ENCODE results near the gene ARHGAP22. TPM values are rescaled to one million over a fixed set of nuclear protein-coding genes. Genes with fewer than 3 reads are reported as not detected.
A peak's percentile ranks its signal among the peaks of the same experiment; 100 is the strongest.

Gene ARHGAP22
- total RNA-seq, 1 donor from 2014 or later, result 3.2 TPM

- H3K27me3 ChIP-seq, result no peaks in the 10 kb centered on the region
- TF ChIP-seq CTCF (IDR thresholded peaks at IDR 0.05) (no peak), POLR2A (IDR thresholded peaks at IDR 0.05) (no peak), POLR2AphosphoS5 (IDR thresholded peaks at IDR 0.05; ENCODE audit: insufficient read depth in 1 of 2, low read depth in 1 of 2) (no peak)
- peaks cover 11% of the 10 kb centered on the region for H3K4me1 ChIP-seq
- intact Hi-C loops (cut with DNase I), result no loop called here
- no peak overlapping the region for H3K27ac ChIP-seq
- no peaks in the 10 kb centered on the region for H3K36me3 ChIP-seq
- no peak overlapping the region for H3K4me3 ChIP-seq
- DNase-seq (ENCODE audit: extremely low spot score in 2 of 2), result no peak
- no peaks in the 10 kb centered on the region for H3K9me3 ChIP-seq
Observed at GRCh38 chr10:48599830-48600134, 5.1 kb downstream of the ARHGAP22 start.

GRCh38 chr10:48598936-48599829 is 5.7 kb downstream of the ARHGAP22 start:
- Histone ChIP-seq H3K4me1 (peaks cover 5% of the 10 kb centered on the region), H3K27me3 (no peaks in the 10 kb centered on the region), H3K27ac (no peak overlapping the region), H3K9me3 (no peaks in the 10 kb centered on the region), H3K36me3 (no peaks in the 10 kb centered on the region), H3K4me3 (no peak overlapping the region)
- intact Hi-C loops (cut with DNase I), result no loop called here
- DNase-seq (ENCODE audit: extremely low spot score in 2 of 2), result peak; percentile 46 to 69
- TF ChIP-seq CTCF (IDR thresholded peaks at IDR 0.05) (no peak), POLR2AphosphoS5 (IDR thresholded peaks at IDR 0.05; ENCODE audit: insufficient read depth in 1 of 2, low read depth in 1 of 2) (no peak), POLR2A (IDR thresholded peaks at IDR 0.05) (no peak)

- no peaks in the 10 kb centered on the region for H3K9me3 ChIP-seq
- no peaks in the 10 kb centered on the region for H3K36me3 ChIP-seq
- no peaks in the 10 kb centered on the region for H3K27me3 ChIP-seq
- H3K4me3 ChIP-seq, result no peak overlapping the region
- peak in 1 of 2 donors; percentile 70 for DNase-seq (ENCODE audit: extremely low spot score in 2 of 2)
- H3K27ac ChIP-seq, result no peak overlapping the region
- H3K4me1 ChIP-seq, result no peaks in the 10 kb centered on the region
- no peak for TF ChIP-seq CTCF (IDR thresholded peaks at IDR 0.05)
- TF ChIP-seq POLR2A (IDR thresholded peaks at IDR 0.05), result no peak
- no peak for TF ChIP-seq POLR2AphosphoS5 (IDR thresholded peaks at IDR 0.05; ENCODE audit: insufficient read depth in 1 of 2, low read depth in 1 of 2)
- intact Hi-C loops (cut with DNase I), result no loop called here
Observed at GRCh38 chr10:48598243-48598935, 6.5 kb downstream of the ARHGAP22 start.

GRCh38 chr10:48595539-48595932 is 9.3 kb downstream of the ARHGAP22 start:
- Histone ChIP-seq H3K27me3 (no peaks in the 10 kb centered on the region), H3K9me3 (no peaks in the 10 kb centered on the region), H3K27ac (no peak overlapping the region), H3K4me1 (no peaks in the 10 kb centered on the region), H3K4me3 (no peak overlapping the region), H3K36me3 (no peaks in the 10 kb centered on the region)
- intact Hi-C loops (cut with DNase I), result no loop called here
- TF ChIP-seq POLR2AphosphoS5 (IDR thresholded peaks at IDR 0.05; ENCODE audit: insufficient read depth in 1 of 2, low read depth in 1 of 2) (no peak), CTCF (IDR thresholded peaks at IDR 0.05) (no peak), POLR2A (IDR thresholded peaks at IDR 0.05) (no peak)
- peak in 1 of 2 donors; percentile 16 for DNase-seq (ENCODE audit: extremely low spot score in 2 of 2)

Data from vagina (tissue), 2 donors.